HFFc6 (cell line): ENCODE results near the gene ELAPOR2. TPM values are rescaled to one million over a fixed set of nuclear protein-coding genes. Genes with fewer than 3 reads are reported as not detected.

Experiments
- DNase-seq: peaks from one replicate; pipeline ENCODE4 v3.0.0-alpha.2; 2018
- H3K27ac Mint-ChIP-seq: 2 replicates; pipeline ENCODE4 v1.8.0; 2020; ENCODE audit warnings: mild to moderate bottlenecking, mixed read lengths
- H3K27me3 Mint-ChIP-seq: 2 replicates; pipeline ENCODE4 v1.8.0; 2021; ENCODE audit warnings: mild to moderate bottlenecking, moderate library complexity, mixed read lengths; ENCODE audit not compliant: insufficient read depth
- H3K36me3 Mint-ChIP-seq: 2 replicates; pipeline ENCODE4 v1.8.0; 2021; ENCODE audit warnings: low read depth, mixed read lengths
- H3K4me1 Mint-ChIP-seq: 2 replicates; pipeline ENCODE4 v1.8.0; 2020; ENCODE audit warnings: low read depth, mixed read lengths
- H3K4me3 Mint-ChIP-seq: 2 replicates; pipeline ENCODE4 v1.8.0; 2020; ENCODE audit warnings: mild to moderate bottlenecking, moderate library complexity, mixed read lengths
- H3K9me3 Mint-ChIP-seq: 2 replicates; pipeline ENCODE4 v1.8.0; 2020; ENCODE audit warnings: mild to moderate bottlenecking, mixed read lengths
- total RNA-seq, 6 experiments: library from RNA; stranded (reverse); fragmentation: NEBNext Ultra II Directional; extraction: Animal tissue kit (Norgen Biotek cat#: 25700); gene quantifications; 2 replicates in 1 of 6; 3 replicates in 5 of 6; pipeline ENCODE4 v1.2.3, GENCODE V29; 2021
- TF ChIP-seq, protein P1 (sequence below): fragments of 200-600 bp; sonication (generic); IDR thresholded peaks from 2 replicates; pipeline ENCODE4 v1.5.0; 2021; ENCODE audit warnings: antibody characterized with exemption, mild to moderate bottlenecking

ELAPOR2 gene
- total RNA-seq, 6 experiments from 2014 or later: 0.11 to 0.36 (median 0.25) TPM; not detected in 2

DNA sequence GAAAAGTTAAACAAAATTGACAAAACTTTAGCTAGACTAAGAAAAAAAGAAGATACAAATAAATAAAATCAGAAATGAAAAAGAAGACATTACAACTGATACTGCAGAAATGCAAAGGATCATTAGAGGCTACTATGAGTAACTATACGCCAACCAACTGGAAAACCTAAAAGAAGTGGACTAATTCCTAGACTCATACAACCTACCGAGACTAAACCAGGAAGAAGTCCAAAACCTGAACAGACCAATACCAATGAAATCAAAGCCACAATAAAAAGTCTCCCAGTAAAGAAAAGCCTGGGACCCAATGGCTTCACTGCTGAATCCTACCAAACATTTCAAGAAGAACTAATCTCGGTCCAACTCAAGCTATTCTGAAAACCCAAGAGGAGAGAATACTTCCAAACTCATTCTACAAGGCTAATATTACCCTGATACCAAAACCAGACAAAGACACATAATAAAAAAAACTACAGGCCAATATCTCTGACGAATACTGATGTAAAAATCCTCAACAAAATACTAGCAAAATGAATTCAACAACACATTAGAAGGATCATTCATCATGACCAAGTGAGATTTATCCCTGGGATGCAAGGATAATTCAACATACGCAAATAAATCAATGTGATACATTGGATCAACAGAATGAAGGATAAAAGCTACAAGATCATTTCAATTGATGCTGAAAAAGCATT, 20.3 kb downstream of the ELAPOR2 start:
- Mint-ChIP-seq H3K4me1 (no peaks in the 10 kb centered on the region), H3K9me3 (peaks cover 17% of the 10 kb centered on the region), H3K36me3 (no peaks in the 10 kb centered on the region), H3K4me3 (no peak overlapping the region), H3K27me3 (no peaks in the 10 kb centered on the region), H3K27ac (no peak overlapping the region)
- TF ChIP-seq, protein P1, sequence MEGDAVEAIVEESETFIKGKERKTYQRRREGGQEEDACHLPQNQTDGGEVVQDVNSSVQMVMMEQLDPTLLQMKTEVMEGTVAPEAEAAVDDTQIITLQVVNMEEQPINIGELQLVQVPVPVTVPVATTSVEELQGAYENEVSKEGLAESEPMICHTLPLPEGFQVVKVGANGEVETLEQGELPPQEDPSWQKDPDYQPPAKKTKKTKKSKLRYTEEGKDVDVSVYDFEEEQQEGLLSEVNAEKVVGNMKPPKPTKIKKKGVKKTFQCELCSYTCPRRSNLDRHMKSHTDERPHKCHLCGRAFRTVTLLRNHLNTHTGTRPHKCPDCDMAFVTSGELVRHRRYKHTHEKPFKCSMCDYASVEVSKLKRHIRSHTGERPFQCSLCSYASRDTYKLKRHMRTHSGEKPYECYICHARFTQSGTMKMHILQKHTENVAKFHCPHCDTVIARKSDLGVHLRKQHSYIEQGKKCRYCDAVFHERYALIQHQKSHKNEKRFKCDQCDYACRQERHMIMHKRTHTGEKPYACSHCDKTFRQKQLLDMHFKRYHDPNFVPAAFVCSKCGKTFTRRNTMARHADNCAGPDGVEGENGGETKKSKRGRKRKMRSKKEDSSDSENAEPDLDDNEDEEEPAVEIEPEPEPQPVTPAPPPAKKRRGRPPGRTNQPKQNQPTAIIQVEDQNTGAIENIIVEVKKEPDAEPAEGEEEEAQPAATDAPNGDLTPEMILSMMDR: no peak
- no peak for DNase-seq

DNA sequence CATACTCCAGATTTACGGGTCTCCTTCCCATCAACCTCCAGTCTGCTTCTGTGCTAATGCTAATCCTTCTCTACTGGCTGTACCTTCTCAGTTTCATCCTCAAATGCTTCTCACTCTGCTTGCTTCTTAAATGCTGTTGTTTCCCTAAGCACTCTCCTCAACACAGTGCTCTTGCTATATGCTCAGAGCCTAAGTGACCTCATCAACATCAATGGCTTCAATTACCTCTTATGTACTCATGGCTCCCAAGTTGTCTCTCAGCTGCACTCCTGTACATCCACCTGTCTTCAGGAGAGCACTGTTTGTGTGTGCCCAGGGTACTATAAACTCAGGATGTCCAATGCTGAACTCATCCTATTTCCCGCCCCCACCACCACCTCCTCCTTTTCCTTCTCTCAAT, 22.5 kb downstream of the ELAPOR2 start:
- no peaks in the 10 kb centered on the region for H3K4me1 Mint-ChIP-seq
- DNase-seq: no peak
- peaks cover 17% of the 10 kb centered on the region for H3K9me3 Mint-ChIP-seq
- no peaks in the 10 kb centered on the region for H3K27me3 Mint-ChIP-seq
- no peak overlapping the region for H3K27ac Mint-ChIP-seq
- H3K4me3 Mint-ChIP-seq: no peak overlapping the region
- TF ChIP-seq, protein P1: no peak
- no peaks in the 10 kb centered on the region for H3K36me3 Mint-ChIP-seq

DNA sequence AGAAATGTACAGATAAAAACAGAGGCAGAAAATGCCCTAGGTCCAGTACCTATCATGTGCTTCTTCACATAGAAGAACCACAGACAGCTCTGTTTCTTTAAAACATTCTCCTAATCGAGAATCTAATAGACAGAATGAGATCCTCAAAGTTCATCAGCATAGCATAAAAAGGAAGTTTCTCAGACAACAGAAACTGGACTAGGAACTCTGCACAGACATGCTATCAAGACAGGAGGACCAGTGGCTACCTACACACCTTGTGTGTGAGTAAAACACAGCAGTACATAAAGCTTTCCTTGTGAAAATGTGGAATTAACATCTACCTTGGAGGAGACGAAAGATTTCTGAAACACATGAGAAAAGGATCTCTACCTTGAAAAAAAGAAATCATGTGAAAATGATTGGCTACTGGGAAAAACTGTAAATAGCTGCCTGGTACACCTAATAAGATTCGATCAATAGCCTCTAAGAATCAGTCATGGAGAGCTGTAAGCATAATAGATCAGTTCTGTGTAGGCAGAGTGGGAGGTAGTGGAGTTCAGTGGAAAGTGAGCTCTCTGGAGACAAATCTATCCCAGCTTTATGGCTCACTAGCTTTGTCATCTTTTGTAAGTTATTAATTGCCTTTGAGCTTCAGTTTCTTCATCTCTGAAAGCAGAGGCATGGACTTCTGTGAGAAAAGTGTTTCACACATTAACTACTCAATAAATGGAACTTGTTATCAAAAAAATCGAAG, 26.7 kb downstream of the ELAPOR2 start:
- Mint-ChIP-seq H3K9me3 (peaks cover 3% of the 10 kb centered on the region), H3K4me3 (no peak overlapping the region), H3K27ac (no peak overlapping the region), H3K27me3 (no peaks in the 10 kb centered on the region), H3K36me3 (no peaks in the 10 kb centered on the region), H3K4me1 (no peaks in the 10 kb centered on the region)
- TF ChIP-seq, protein P1: no peak
- no peak for DNase-seq

DNA sequence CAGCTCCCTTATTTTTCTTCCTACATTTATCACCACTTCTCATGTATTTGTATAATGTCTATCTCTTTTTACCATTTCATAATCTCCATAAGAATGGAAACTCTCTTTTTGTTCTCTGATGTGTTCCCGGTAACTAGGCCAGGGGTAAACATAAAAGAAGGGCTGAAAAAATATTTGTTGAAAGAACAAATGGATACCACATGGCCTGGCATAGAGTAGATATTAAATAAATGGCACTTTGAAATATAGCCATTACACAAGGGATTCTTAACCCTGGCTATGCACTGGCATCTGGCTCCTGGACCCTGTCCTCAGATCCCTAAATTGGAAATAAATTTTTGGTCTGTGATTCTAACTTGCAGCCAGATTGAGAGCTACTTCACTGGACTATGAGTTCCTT, 30.4 kb downstream of the ELAPOR2 start:
- no peak overlapping the region for H3K4me3 Mint-ChIP-seq
- TF ChIP-seq, protein P1: no peak
- no peaks in the 10 kb centered on the region for H3K36me3 Mint-ChIP-seq
- H3K9me3 Mint-ChIP-seq: peaks cover 10% of the 10 kb centered on the region
- H3K27me3 Mint-ChIP-seq: no peaks in the 10 kb centered on the region
- H3K4me1 Mint-ChIP-seq: no peaks in the 10 kb centered on the region
- DNase-seq: no peak
- no peak overlapping the region for H3K27ac Mint-ChIP-seq

DNA sequence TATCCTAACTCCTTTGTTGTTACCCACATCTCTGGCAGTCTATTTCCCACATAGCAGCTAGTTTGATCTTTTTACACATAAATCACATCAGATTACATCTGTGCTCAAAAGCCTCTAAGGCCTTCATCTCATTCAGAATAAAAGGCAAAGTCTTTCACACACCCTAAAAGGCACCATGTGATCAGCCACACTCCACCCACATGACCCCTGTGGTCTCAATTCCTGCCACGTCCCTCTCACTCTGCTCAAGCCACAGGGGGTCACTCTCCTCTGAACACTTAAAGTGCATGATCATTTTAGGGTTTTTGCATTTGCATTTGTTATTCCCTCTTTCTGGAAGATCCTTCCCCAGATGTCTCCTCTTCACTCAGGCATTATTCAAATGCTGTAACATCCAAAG, 30.8 kb downstream of the ELAPOR2 start:
- no peaks in the 10 kb centered on the region for H3K4me1 Mint-ChIP-seq
- peaks cover 10% of the 10 kb centered on the region for H3K9me3 Mint-ChIP-seq
- H3K27me3 Mint-ChIP-seq: no peaks in the 10 kb centered on the region
- TF ChIP-seq, protein P1: no peak
- no peaks in the 10 kb centered on the region for H3K36me3 Mint-ChIP-seq
- H3K4me3 Mint-ChIP-seq: no peak overlapping the region
- no peak for DNase-seq
- no peak overlapping the region for H3K27ac Mint-ChIP-seq
